T follicular helper cell (primary cell): ENCODE results near the gene CYP3A7.
"Not testable (repeated sequence)": the region's sequence is repeated elsewhere in the genome, so short reads cannot be mapped to it uniquely, and the experiment has no call there.

ENCODE experiments used
- DNase-seq: peaks from one replicate; pipeline ENCODE4 v3.0.0-alpha.2; 2020; ENCODE audit warnings: low read depth
- total RNA-seq, 2 experiments: gene quantifications; one replicate each; lab custom pipeline; 2026; lab: John Stamatoyannopoulos, UW

The CYP3A7 gene
- total RNA-seq: 0 reads per million in 2 experiments

GRCh38 chr7:99734987-99735386 lies at the start of gene CYP3A7:
TSS of gene CYP3A7 (minus strand) at chr7:99735196. CDS start at chr7:99735093, 103 bp downstream.
- no peak for DNase-seq

- no peak for DNase-seq
Measured at GRCh38 chr7:99784007-99784406, 49.0 kb upstream of the CYP3A7 start, which contains the start of gene CYP3A4. TSS of gene CYP3A4 (minus strand) at chr7:99784184. CDS start at chr7:99784081, 103 bp downstream.

- no peak for DNase-seq
Measured at GRCh38 chr7:99782012-99782953, 47.3 kb upstream of the CYP3A7 start.

GRCh38 chr7:99780588-99780987 lies 45.6 kb upstream of the CYP3A7 start:
- DNase-seq: no peak

GRCh38 chr7:99779949-99780348 lies 45.0 kb upstream of the CYP3A7 start:
- DNase-seq: no peak

GRCh38 chr7:99778880-99779279 lies 43.9 kb upstream of the CYP3A7 start:
- DNase-seq: no peak

GRCh38 chr7:99773395-99773794 lies 38.4 kb upstream of the CYP3A7 start:
- DNase-seq: not testable (repeated sequence)

- DNase-seq: no peak
Measured at GRCh38 chr7:99772565-99772964, 37.6 kb upstream of the CYP3A7 start.

- not testable (repeated sequence) for DNase-seq
Measured at GRCh38 chr7:99769494-99769893, 34.5 kb upstream of the CYP3A7 start.

- DNase-seq: no peak
Measured at GRCh38 chr7:99768471-99768870, 33.5 kb upstream of the CYP3A7 start.

GRCh38 chr7:99767662-99768061 lies 32.7 kb upstream of the CYP3A7 start:
- DNase-seq: no peak

- no peak for DNase-seq
Measured at GRCh38 chr7:99766484-99767099, 31.6 kb upstream of the CYP3A7 start.

GRCh38 chr7:99764478-99764877 lies 29.5 kb upstream of the CYP3A7 start:
- DNase-seq: no peak

- DNase-seq: no peak
Measured at GRCh38 chr7:99762680-99763327, 27.8 kb upstream of the CYP3A7 start.

GRCh38 chr7:99755085-99755484 lies 20.1 kb upstream of the CYP3A7 start:
- DNase-seq: no peak

GRCh38 chr7:99752356-99752755 lies 17.4 kb upstream of the CYP3A7 start:
- no peak for DNase-seq

- not testable (repeated sequence) for DNase-seq
Measured at GRCh38 chr7:99751322-99752052, 16.5 kb upstream of the CYP3A7 start.

- DNase-seq: no peak
Measured at GRCh38 chr7:99748846-99749579, 14.0 kb upstream of the CYP3A7 start.

GRCh38 chr7:99746915-99747314 lies 11.9 kb upstream of the CYP3A7 start:
- not testable (repeated sequence) for DNase-seq

GRCh38 chr7:99745395-99745794 lies 10.4 kb upstream of the CYP3A7 start:
- DNase-seq: not testable (repeated sequence)
